ENCODE results near the gene PPP5C.
A peak's percentile ranks its signal among the peaks of the same experiment; 100 is the strongest.

PPP5C gene

GRCh38 chr19:46330319-46330918 is 16.5 kb upstream of the PPP5C start:
- FAIRE-seq (peak; percentile 64), DNase-seq (ENCODE audit: insufficient read length, low spot score) (no peak)

GRCh38 chr19:46337487-46337886 is 9.4 kb upstream of the PPP5C start:
- no peak for FAIRE-seq
- DNase-seq (ENCODE audit: insufficient read length, low spot score) = no peak

GRCh38 chr19:46339446-46339845 is 7.4 kb upstream of the PPP5C start:
- DNase-seq (ENCODE audit: insufficient read length, low spot score) = no peak
- no peak for FAIRE-seq

GRCh38 chr19:46340051-46340659 is 6.7 kb upstream of the PPP5C start:
- FAIRE-seq = no peak

GRCh38 chr19:46341937-46342336 is 5.0 kb upstream of the PPP5C start:
- DNase-seq (ENCODE audit: insufficient read length, low spot score) (no peak), FAIRE-seq (no peak)

More at GRCh38 chr19:46340051-46340659, 6.7 kb upstream of the PPP5C start:
- DNase-seq (ENCODE audit: insufficient read length, low spot score) = no peak

- DNase-seq (ENCODE audit: insufficient read length, low spot score) (no peak), FAIRE-seq (no peak)
These were observed 2.5 kb upstream of the PPP5C start for GRCh38 chr19:46344363-46344762.

GRCh38 chr19:46345157-46345556 is 1.7 kb upstream of the PPP5C start:
- FAIRE-seq = no peak

GRCh38 chr19:46347572-46347883 is 641 bp downstream of the PPP5C start:
- DNase-seq (ENCODE audit: insufficient read length, low spot score) = no peak
- FAIRE-seq = no peak

More at GRCh38 chr19:46345157-46345556, 1.7 kb upstream of the PPP5C start:
- DNase-seq (ENCODE audit: insufficient read length, low spot score) = no peak

GRCh38 chr19:46347985-46348384 is 1.1 kb downstream of the PPP5C start:
- FAIRE-seq = no peak
- no peak for DNase-seq (ENCODE audit: insufficient read length, low spot score)

GRCh38 chr19:46349311-46349993 is 2.6 kb downstream of the PPP5C start:
- DNase-seq (ENCODE audit: insufficient read length, low spot score) (no peak), FAIRE-seq (no peak)

GRCh38 chr19:46350029-46350757 is 3.3 kb downstream of the PPP5C start:
- DNase-seq (ENCODE audit: insufficient read length, low spot score) (no peak), FAIRE-seq (no peak)

- FAIRE-seq (no peak), DNase-seq (ENCODE audit: insufficient read length, low spot score) (no peak)
These were observed 3.9 kb downstream of the PPP5C start for GRCh38 chr19:46350758-46351159.

GRCh38 chr19:46351241-46352041 is 4.6 kb downstream of the PPP5C start:
- DNase-seq (ENCODE audit: insufficient read length, low spot score) = no peak
- no peak for FAIRE-seq

GRCh38 chr19:46353730-46354528 is 7.0 kb downstream of the PPP5C start:
- DNase-seq (ENCODE audit: insufficient read length, low spot score) = no peak
- FAIRE-seq = no peak

- DNase-seq (ENCODE audit: insufficient read length, low spot score) (no peak), FAIRE-seq (no peak)
These were observed 8.6 kb downstream of the PPP5C start for GRCh38 chr19:46355234-46356148.

GRCh38 chr19:46356149-46357055 is 9.5 kb downstream of the PPP5C start:
- DNase-seq (ENCODE audit: insufficient read length, low spot score) (no peak), FAIRE-seq (no peak)

GRCh38 chr19:46357846-46358583 is 11.1 kb downstream of the PPP5C start:
- FAIRE-seq (no peak), DNase-seq (ENCODE audit: insufficient read length, low spot score) (no peak)

Measured in HTR-8/SVneo (cell line).